ENCODE measurements around the gene HERC2. TPM values are rescaled to one million over a fixed set of nuclear protein-coding genes. Genes with fewer than 3 reads are reported as not detected.
"Not testable (repeated sequence)": the region's sequence is repeated elsewhere in the genome, so short reads cannot be mapped to it uniquely, and the experiment has no call there.

Gene HERC2
- total and polyA plus RNA-seq, 5 donors from 2014 or later, result 8.2 to 69.0 (median 10.4) TPM

GRCh38 chr15:28151864-28152537 lies 170.0 kb downstream of the HERC2 start:
- peak in 1 of 2 donors; percentile 82 for ATAC-seq (ENCODE audit: low read depth in 2 of 2)
- not testable (repeated sequence) for H3K4me3 Mint-ChIP-seq; H3K4me1 Mint-ChIP-seq; H3K27ac ChIP-seq (ENCODE audit: insufficient read depth, low read length, poor library complexity, severe bottlenecking); H3K27me3 Mint-ChIP-seq; DNase-seq; H3K9me3 ChIP-seq (ENCODE audit: control insufficient read depth in 2 of 2, low read length in 2 of 2); H3K4me1 ChIP-seq (ENCODE audit: control insufficient read depth, insufficient read depth, low read length, poor library complexity, severe bottlenecking); H3K36me3 ChIP-seq (ENCODE audit: control insufficient read depth, insufficient read depth, low read length); H3K4me3 ChIP-seq (ENCODE audit: low read depth, low read length); H3K27me3 ChIP-seq (ENCODE audit: control insufficient read depth, insufficient read depth, low read length)
- Mint-ChIP-seq H3K27ac (peak overlapping the region in 1 of 3 donors; percentile 76), H3K36me3 (peaks cover 41% of the 10 kb centered on the region), H3K9me3 (peaks cover 0 to 28% (median 7%) of the 10 kb centered on the region in 7 donors)

DNA sequence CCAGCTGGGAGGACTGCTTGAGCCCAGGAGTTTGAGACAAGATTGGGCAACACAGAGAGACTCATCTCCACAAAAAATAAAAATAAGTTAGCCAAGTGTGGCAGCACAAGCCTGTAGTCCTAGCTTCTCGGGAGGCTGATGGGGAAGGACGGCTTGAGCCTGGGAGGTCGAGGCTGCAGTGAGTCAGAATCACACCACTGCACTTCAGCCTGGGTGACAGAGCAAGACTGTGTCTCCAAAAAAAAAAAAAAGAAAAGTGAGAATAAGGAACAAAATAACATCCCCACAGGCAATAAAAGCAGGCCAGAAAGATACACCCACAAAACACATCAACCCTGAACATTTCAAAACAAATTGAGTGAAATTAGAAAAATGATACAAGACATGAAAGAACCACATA lies 174.2 kb downstream of the HERC2 start:
- no peak overlapping the region for H3K4me3 Mint-ChIP-seq
- peaks cover 22% of the 10 kb centered on the region for H3K36me3 ChIP-seq (ENCODE audit: control insufficient read depth, insufficient read depth, low read length)
- ATAC-seq (ENCODE audit: low read depth in 2 of 2) (no peak), DNase-seq (no peak)
- H3K27ac ChIP-seq (ENCODE audit: insufficient read depth, low read length, poor library complexity, severe bottlenecking), result no peak overlapping the region
- H3K27me3 Mint-ChIP-seq, result no peaks in the 10 kb centered on the region
- no peak overlapping the region for H3K4me3 ChIP-seq (ENCODE audit: low read depth, low read length)
- peaks cover 66% of the 10 kb centered on the region for H3K36me3 Mint-ChIP-seq
- peaks cover 4 to 24% (median 9%) of the 10 kb centered on the region in 4 donors for H3K4me1 Mint-ChIP-seq
- peak overlapping the region in 2 of 3 donors; percentile 44 to 91 for H3K27ac Mint-ChIP-seq
- H3K9me3 ChIP-seq (ENCODE audit: control insufficient read depth in 2 of 2, low read length in 2 of 2), result peaks cover 0 to 5% of the 10 kb centered on the region in 2 experiments
- peaks cover 0 to 18% (median 7%) of the 10 kb centered on the region in 7 donors for H3K9me3 Mint-ChIP-seq
- H3K4me1 ChIP-seq (ENCODE audit: control insufficient read depth, insufficient read depth, low read length, poor library complexity, severe bottlenecking), result no peaks in the 10 kb centered on the region
- no peaks in the 10 kb centered on the region for H3K27me3 ChIP-seq (ENCODE audit: control insufficient read depth, insufficient read depth, low read length)

GRCh38 chr15:28145419-28145818 lies 176.6 kb downstream of the HERC2 start:
- H3K27me3 Mint-ChIP-seq; H3K4me1 ChIP-seq (ENCODE audit: control insufficient read depth, insufficient read depth, low read length, poor library complexity, severe bottlenecking); H3K27me3 ChIP-seq (ENCODE audit: control insufficient read depth, insufficient read depth, low read length); H3K9me3 ChIP-seq (ENCODE audit: control insufficient read depth in 2 of 2, low read length in 2 of 2); H3K27ac ChIP-seq (ENCODE audit: insufficient read depth, low read length, poor library complexity, severe bottlenecking); H3K4me3 ChIP-seq (ENCODE audit: low read depth, low read length); H3K4me3 Mint-ChIP-seq; ATAC-seq (ENCODE audit: low read depth in 2 of 2); DNase-seq: not testable (repeated sequence)
- Mint-ChIP-seq H3K36me3 (peaks cover 61% of the 10 kb centered on the region), H3K9me3 (peaks cover 0 to 16% (median 7%) of the 10 kb centered on the region in 7 donors), H3K4me1 (peaks cover 4 to 22% (median 12%) of the 10 kb centered on the region in 4 donors), H3K27ac (peak overlapping the region in 2 of 3 donors; percentile 55 to 86)
- H3K36me3 ChIP-seq (ENCODE audit: control insufficient read depth, insufficient read depth, low read length), result peaks cover 33% of the 10 kb centered on the region

GRCh38 chr15:28140062-28140461 lies 181.9 kb downstream of the HERC2 start:
- DNase-seq (no peak), ATAC-seq (ENCODE audit: low read depth in 2 of 2) (no peak)
- H3K4me1 Mint-ChIP-seq, result peaks cover 19 to 48% (median 33%) of the 10 kb centered on the region in 4 donors
- H3K36me3 Mint-ChIP-seq, result peaks cover 55% of the 10 kb centered on the region
- peak overlapping the region in 1 of 3 donors; percentile 95 for H3K27ac Mint-ChIP-seq
- H3K27me3 Mint-ChIP-seq, result no peaks in the 10 kb centered on the region
- H3K9me3 Mint-ChIP-seq, result peaks cover 0 to 2% (median 0%) of the 10 kb centered on the region in 7 donors
- peaks cover 33% of the 10 kb centered on the region for H3K36me3 ChIP-seq (ENCODE audit: control insufficient read depth, insufficient read depth, low read length)
- no peaks in the 10 kb centered on the region for H3K9me3 ChIP-seq (ENCODE audit: control insufficient read depth in 2 of 2, low read length in 2 of 2)
- H3K4me3 ChIP-seq (ENCODE audit: low read depth, low read length), result no peak overlapping the region
- no peak overlapping the region for H3K27ac ChIP-seq (ENCODE audit: insufficient read depth, low read length, poor library complexity, severe bottlenecking)
- H3K4me3 Mint-ChIP-seq, result no peak overlapping the region
- no peaks in the 10 kb centered on the region for H3K27me3 ChIP-seq (ENCODE audit: control insufficient read depth, insufficient read depth, low read length)
- H3K4me1 ChIP-seq (ENCODE audit: control insufficient read depth, insufficient read depth, low read length, poor library complexity, severe bottlenecking), result peaks cover 29% of the 10 kb centered on the region

DNA sequence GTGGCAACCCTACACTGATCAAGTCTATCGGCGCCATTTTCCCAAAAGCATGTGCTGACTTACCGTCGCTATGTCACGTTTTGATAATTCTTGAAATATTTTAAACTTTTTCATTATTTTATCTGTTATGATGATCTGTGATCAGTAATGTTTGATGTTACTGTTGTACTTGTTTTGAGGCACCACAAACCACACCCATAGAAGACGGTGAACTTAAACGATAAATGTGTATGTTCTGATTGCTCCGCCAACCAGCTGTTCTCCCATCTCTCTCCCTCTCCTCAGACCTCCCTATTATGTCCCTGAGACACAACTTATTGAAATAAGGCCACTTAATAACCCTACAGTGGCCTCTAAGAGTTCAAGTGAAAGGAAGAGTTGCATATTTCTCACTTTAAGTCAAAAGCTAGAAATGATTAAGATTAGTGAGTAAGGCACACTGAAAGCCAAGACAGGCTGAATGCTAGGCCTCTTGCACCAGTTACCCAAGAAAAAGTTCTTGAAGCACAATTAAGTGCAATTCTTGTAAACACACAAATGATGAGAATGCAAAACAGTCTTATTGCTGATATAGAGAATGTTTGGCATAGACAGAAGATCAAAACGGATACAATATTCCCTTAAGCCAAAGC lies 184.5 kb downstream of the HERC2 start:
- not testable (repeated sequence) for H3K27ac ChIP-seq (ENCODE audit: insufficient read depth, low read length, poor library complexity, severe bottlenecking); H3K9me3 ChIP-seq (ENCODE audit: control insufficient read depth in 2 of 2, low read length in 2 of 2); H3K27me3 ChIP-seq (ENCODE audit: control insufficient read depth, insufficient read depth, low read length); H3K9me3 Mint-ChIP-seq; H3K27me3 Mint-ChIP-seq; ATAC-seq (ENCODE audit: low read depth in 2 of 2)
- peak overlapping the region; percentile 6 for H3K4me3 ChIP-seq (ENCODE audit: low read depth, low read length)
- H3K4me3 Mint-ChIP-seq, result peak overlapping the region in 3 of 4 donors; percentile 29 to 68 (median 50)
- peak in 2 of 3 donors; percentile 12 to 33 for DNase-seq
- H3K4me1 Mint-ChIP-seq, result peaks cover 19 to 54% (median 42%) of the 10 kb centered on the region in 4 donors
- H3K36me3 Mint-ChIP-seq, result peaks cover 57% of the 10 kb centered on the region
- H3K4me1 ChIP-seq (ENCODE audit: control insufficient read depth, insufficient read depth, low read length, poor library complexity, severe bottlenecking), result peaks cover 29% of the 10 kb centered on the region
- H3K36me3 ChIP-seq (ENCODE audit: control insufficient read depth, insufficient read depth, low read length), result peaks cover 22% of the 10 kb centered on the region
- H3K27ac Mint-ChIP-seq, result peak overlapping the region; percentile 86 to 95 (median 89)

DNA sequence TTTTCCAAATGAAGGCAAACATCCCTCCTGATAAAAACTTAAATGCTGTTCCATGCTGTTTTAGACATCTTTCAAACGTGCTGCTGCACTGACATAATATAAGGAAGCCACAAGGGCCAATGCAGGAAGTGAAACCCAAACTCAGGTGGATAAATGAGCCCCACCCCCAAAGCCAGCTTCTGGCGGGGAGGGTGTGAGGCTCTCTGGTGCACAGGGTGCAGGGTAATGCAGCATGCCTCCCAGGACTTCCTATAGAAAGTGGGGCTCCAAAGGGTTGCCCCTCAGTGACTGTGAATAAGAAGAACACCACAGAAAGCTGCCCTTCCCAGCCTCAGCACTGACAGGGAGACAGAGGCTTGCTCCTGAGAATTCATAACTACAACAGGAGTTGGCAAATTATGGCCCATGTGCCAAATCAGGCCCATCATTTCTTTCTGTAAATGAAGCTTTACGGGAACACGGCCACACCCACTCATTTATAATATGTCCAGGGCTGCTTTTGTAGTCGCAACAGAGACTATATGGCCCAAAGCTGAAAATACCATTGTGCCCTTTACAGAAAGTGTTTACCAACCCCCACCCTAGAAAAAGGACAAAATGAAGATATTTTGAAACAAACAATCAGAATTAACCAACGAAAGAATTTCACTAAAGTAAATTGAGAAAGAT lies 185.6 kb downstream of the HERC2 start:
- H3K4me3 Mint-ChIP-seq, result peak overlapping the region in 3 of 4 donors; percentile 2 to 50 (median 29)
- H3K4me1 ChIP-seq (ENCODE audit: control insufficient read depth, insufficient read depth, low read length, poor library complexity, severe bottlenecking), result peaks cover 29% of the 10 kb centered on the region
- not testable (repeated sequence) for H3K9me3 Mint-ChIP-seq; H3K9me3 ChIP-seq (ENCODE audit: control insufficient read depth in 2 of 2, low read length in 2 of 2); H3K27me3 Mint-ChIP-seq; H3K27me3 ChIP-seq (ENCODE audit: control insufficient read depth, insufficient read depth, low read length)
- H3K36me3 ChIP-seq (ENCODE audit: control insufficient read depth, insufficient read depth, low read length), result peaks cover 22% of the 10 kb centered on the region
- DNase-seq, result peak in 2 of 3 donors; percentile 35 to 71
- peak overlapping the region; percentile 17 for H3K27ac ChIP-seq (ENCODE audit: insufficient read depth, low read length, poor library complexity, severe bottlenecking)
- peaks cover 47% of the 10 kb centered on the region for H3K36me3 Mint-ChIP-seq
- peak overlapping the region; percentile 86 to 95 (median 88) for H3K27ac Mint-ChIP-seq
- H3K4me3 ChIP-seq (ENCODE audit: low read depth, low read length), result peak overlapping the region; percentile 47
- peak; percentile 92 to 93 for ATAC-seq (ENCODE audit: low read depth in 2 of 2)
- peaks cover 19 to 54% (median 39%) of the 10 kb centered on the region in 4 donors for H3K4me1 Mint-ChIP-seq

GRCh38 chr15:28133281-28133680 lies 188.7 kb downstream of the HERC2 start:
- Mint-ChIP-seq H3K9me3 (no peaks in the 10 kb centered on the region), H3K27me3 (no peaks in the 10 kb centered on the region), H3K4me1 (peaks cover 19 to 44% (median 38%) of the 10 kb centered on the region in 4 donors), H3K4me3 (peak overlapping the region in 1 of 4 donors; percentile 22), H3K36me3 (peaks cover 48% of the 10 kb centered on the region), H3K27ac (peak overlapping the region; percentile 26 to 55 (median 48))
- Histone ChIP-seq H3K36me3 (ENCODE audit: control insufficient read depth, insufficient read depth, low read length) (peaks cover 23% of the 10 kb centered on the region), H3K9me3 (ENCODE audit: control insufficient read depth in 2 of 2, low read length in 2 of 2) (no peaks in the 10 kb centered on the region), H3K4me3 (ENCODE audit: low read depth, low read length) (no peak overlapping the region), H3K27me3 (ENCODE audit: control insufficient read depth, insufficient read depth, low read length) (no peaks in the 10 kb centered on the region), H3K27ac (ENCODE audit: insufficient read depth, low read length, poor library complexity, severe bottlenecking) (no peak overlapping the region), H3K4me1 (ENCODE audit: control insufficient read depth, insufficient read depth, low read length, poor library complexity, severe bottlenecking) (peaks cover 29% of the 10 kb centered on the region)
- ATAC-seq (ENCODE audit: low read depth in 2 of 2) (no peak), DNase-seq (no peak)

All from CD4-positive, CD25-positive, alpha-beta regulatory T cell (primary cell).